Colon (tissue), 2 donors: ENCODE data around the gene BBS1.
"Not testable (repeated sequence)": the region's sequence is repeated elsewhere in the genome, so short reads cannot be mapped to it uniquely, and the experiment has no call there.

Source experiments
- FAIRE-seq: peaks from 2 replicates; lab custom pipeline; 2012; peaks lifted over from hg19 to GRCh38; lab: Jason Lieb, UNC
- donor health status: control.
- donor health status: control.

The BBS1 gene

DNA sequence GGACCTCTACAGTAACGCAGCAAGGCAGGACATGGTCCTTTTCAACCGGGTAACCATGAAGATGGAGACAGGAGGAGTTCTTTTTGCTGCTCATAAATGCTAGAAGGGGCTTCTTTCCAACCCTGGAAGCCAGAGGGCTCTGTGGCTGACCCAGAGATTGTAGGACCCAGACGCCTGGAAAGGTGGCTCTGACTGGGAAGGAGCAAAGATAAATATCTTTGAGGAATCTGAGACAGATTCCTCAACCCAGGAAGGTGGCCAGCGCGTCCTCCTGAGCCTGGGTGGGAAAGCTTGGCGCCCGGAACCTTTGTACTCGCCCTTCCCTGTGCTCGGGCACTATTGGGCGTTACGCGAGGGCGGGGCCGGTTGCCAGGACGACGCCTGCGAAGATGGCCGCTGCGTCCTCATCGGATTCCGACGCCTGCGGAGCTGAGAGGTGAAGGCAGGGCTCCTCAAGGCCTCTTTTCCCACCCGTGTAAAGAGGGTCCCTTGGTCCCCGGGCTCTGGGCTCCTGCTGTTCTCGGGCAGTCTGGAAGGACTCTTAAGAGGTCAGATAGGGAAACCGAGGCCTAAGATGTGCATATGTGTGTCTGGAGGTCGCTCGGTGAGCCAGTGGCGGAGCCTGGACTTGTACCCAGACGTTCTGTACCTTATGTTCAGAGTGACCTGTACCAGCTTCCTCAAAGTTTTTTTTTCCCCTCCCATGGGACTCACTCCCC, at the start of gene BBS1:
Gene BBS1 (plus strand): TSS at position 365 of the 719 bp plus-strand sequence. CDS start 25 bp downstream, at position 390.
- no peak for FAIRE-seq

DNA sequence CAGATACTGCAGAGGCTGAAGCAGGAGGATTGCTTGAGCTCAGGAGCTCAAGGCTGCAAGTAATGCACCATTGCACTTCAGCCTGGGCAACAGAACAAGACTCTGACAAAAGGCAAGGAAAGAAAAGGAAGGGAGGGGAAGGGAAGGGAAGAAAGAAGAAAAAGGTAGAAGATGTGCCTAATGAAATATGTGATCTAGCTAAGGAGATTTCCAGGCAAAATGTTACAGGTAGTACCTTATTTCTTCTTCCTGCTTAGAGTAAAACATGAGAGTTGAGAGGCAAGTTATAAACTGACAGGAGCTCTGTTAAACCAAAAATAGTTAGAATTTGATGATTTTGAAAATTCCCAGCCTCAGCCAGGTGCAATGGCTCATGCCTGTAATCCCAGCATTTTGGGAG, 48.4 kb upstream of the BBS1 start:
- no peak for FAIRE-seq

DNA sequence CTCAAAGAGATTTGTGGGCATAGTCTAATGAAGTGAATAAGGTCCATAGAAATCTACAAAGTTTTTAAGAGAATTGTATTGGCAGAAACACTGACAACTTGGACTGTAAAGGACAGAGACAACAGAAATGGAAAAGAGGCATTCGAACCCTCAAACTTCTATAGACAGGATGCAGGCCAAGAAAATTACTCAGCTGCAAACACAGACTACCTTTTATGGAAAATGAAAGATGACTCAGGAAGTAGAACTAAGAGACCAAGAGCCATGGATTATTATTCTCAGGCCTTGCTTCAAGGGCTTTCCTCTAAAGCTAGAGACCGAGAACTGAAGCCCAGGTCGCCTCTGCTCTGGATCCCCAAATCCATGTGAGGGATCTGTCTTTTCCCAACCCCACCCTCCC, 47.5 kb upstream of the BBS1 start:
- FAIRE-seq = no peak

DNA sequence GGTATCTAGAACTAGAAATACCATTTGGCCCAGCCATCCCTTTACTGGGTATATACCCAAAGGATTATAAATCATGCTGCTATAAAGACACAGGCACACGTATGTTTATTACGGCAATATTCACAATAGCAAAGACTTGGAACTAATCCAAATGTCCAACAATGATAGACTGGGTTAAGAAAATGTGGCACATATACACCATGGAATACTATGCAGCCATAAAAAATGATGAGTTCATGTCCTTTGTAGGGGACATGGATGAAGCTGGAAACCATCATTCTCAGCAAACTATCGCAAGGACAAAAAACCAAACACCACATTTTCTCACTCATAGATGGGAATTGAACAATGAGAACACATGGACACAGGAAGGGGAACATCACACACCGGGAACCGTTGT, 46.3 kb upstream of the BBS1 start:
- FAIRE-seq = not testable (repeated sequence)

DNA sequence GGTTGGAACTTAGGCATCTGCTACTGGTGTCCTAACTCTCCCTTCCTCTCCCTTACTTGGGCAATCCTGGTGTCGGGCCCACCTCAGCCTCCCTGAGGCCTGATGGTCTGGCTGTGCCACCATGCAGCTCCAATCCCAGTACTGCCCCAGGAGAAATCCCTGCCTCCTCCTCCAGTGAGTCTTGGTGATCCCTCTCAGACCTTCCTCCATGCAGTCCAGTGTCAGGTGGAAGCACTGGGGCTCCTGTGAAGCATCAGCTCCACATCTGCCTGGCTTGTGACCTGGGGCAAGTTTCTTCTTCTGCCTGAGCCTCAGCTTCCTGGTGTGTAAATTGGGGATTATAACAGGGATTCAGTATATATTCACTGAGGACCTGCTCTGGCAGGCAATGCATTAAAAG, 45.5 kb upstream of the BBS1 start:
- FAIRE-seq = no peak

DNA sequence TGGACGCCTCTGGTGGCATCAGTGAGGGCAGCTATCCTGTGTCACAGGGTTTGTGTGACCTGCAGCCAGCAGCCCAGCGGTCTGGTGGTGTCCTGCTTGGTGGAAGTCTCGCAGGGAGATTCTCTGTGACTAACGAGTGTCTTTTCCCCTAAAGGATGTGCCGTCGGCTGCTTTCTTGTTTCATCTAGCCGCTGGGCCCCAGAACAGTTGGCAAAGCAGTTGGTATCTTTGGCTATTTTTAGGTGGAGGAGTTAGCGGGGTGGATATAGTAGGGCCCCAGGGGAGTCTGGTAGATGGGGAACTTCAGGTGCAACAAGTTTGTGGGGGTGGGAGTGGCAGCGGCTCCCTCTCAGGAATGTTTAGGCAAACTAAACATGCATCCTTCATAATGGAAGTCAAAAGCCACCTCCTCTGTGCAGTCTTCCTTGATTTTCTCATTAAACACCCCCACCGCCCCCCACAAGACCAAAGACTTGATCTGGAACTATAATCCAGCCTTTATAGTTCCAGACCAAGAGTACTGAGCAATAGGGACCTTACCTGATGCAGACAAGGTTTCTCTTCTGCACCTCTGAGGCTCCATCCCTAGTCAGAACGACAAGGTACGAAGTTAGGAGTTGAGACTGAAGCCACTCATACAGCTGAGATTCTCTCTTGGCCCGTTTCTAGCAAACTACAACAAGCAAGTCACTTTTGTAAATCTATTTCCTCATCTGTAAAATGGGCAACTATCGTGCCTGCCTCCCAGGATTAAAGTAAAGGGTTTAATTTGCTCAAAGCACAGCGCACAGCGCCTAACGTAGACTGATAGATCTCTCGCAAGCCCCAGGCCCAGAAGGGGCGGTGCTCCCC, 44.8 kb upstream of the BBS1 start:
- no peak for FAIRE-seq

DNA sequence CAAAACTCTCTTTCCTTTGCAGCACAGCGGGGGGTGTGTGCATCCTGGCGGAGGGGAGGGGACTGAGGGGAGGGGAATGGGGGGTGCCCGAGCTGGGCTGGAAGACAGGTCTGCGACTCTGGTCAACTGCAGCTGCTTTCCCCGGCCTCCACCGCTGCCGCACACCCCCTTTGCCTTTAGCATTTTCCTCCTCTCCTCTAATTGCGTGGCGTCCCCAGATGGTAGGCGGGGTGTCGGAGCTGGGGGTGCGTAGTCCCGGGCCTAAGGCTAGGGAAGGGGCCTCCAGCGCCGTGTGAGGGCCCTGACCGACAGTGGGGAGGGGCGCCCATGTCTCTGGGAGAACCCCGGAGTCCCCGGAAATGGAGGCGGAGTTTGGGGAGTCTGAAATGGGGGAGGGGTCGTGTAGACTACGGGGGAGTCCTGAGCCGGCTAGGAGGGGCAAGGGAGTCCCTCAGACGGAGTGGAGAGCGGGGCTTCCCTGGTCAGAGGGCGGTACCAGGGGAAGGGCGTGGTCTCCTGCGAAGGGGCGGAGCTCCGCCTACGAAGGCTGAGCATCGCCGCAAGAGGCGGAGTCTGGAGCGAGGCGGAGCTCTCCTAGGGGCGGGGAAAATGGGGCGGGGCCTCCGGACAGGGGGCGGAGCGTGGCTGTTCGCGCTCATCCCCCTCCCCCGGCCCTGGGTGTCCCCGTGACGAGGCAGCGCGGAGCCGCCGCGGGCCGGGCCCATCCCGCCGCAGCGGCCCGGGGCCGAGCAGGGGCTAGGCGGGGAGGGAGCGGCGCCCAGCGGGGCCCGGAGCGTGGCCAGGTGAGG, 44.0 kb upstream of the BBS1 start, which contains the start of gene PELI3:
Gene PELI3 (plus strand): TSS at position 681 of the 809 bp plus-strand sequence. CDS start 1,224 bp downstream, outside the sequence.
- FAIRE-seq = no peak

DNA sequence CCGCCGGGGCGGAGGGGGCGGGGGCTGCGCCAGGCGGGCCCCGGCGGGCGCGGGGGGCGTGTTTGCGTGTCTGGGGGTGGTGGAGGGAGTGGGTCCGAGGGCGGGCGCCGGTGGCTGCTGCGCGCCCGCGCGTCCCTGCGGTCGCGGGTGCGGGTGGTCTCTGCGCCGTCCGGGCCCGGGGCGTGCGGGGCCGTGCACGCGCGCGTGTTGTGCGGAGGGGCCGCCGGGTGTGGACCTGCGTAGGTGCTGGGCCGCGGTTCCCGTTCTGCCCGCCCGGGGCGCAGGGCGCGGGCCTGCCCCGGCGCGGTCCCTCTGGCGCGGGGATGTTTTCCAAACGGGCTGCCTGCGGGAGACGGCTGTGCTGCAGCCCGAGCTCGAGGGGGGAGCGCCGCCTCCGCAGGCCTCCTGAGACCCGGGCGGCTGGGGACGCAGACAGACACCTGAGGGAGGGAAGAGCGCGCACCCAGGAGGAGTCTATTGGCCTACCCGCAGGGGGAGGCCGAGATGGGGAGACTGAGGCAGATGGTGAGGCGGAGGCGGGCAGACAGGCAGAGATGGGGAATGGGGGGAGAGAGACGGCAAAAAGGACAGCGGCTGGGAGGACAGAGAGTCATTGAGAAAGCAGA, 43.3 kb upstream of the BBS1 start:
- FAIRE-seq = no peak

DNA sequence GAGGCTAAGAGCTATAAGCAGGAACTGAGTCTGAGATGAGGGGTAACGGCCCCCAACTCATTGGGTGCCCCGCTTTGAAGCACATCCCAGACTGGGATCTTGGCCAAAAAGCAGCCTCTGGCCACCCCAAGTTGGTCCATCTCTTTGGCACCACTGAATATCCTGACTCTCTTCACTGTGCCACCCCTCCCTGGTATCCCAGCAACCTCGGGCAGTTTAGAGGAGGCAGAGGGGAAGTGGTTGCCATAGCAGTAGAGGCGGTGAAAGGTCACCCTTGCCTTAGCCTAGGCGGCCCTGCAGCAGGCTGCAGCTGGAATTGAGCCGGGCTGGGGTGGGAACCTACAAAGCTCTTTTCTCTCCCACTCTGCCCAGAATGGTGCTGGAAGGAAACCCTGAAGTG, 42.7 kb upstream of the BBS1 start:
- no peak for FAIRE-seq

DNA sequence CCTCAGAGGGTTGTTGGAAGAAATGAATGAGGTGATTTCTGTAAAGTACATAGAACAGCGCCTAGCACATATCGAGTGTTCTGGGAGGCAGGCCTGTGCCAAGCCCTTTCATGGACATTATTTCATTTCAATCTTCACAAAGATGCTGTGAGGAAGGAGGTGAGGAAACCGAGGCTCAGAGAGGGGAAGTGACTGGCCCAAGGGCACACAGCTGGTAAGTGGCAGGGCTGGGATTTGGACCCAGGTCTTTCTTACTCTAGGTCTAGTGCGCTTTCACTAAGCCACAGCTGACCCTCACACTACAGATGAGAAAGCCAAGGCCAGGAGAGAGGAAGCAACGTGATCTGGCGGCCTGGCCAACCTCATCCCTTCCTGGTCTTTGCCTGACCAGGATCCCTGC, 41.7 kb upstream of the BBS1 start:
- FAIRE-seq = no peak

DNA sequence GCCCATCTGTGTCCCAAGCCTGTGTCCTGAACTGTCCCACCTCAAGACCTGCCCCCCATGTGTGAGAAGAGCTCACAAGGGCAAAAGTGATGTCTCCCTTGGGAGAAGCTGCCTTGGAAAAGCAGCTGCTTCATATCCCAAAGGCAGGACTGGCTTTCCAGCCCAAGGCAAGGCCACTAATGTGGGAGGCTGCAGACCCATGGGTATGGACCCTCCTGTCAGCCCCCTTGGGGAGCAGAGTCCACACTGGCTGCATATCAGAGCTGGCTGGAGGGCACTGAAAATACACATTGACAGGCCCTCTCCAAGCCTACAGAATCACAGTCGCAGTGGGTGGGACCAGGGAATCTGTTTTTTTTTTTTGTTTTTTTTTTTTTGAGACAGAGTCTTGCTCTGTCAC, 41.0 kb upstream of the BBS1 start:
- no peak for FAIRE-seq

DNA sequence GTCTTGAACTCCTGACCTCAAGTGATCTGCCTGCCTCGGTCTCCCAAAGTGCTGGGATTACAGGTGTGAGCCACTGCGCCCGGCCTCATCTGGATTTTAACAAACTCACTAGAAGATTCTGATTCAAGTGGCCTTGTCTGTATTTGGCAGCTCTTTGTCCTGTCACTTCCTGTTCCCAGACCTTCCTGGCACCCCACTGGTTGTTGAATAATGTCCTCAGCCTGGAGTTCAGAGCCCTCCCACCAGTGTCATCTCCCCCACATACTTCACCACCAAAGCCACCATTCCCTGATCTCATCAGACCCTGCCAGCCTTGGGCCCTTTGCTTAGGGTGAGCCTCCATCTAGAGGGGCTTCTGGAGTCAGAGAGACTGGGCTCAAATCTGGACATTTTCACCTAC, 40.4 kb upstream of the BBS1 start:
- FAIRE-seq = no peak

DNA sequence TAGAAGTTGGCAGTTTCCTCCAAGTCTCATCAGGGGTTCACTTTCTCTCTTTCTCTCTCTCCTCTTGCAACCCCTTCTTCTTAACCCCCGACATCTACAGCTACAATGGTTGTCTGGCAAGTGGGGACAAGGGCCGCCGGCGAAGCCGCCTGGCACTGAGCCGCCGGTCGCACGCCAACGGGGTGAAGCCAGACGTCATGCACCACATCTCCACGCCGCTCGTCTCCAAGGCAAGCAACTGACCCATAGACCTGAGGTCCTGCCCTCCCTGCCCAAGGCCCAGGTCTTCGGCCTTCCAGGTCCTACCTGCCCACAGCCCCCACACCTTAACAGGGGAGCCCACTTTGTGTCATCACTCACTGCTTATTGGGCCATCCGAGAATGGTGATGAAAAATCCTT, 39.3 kb upstream of the BBS1 start:
- no peak for FAIRE-seq

DNA sequence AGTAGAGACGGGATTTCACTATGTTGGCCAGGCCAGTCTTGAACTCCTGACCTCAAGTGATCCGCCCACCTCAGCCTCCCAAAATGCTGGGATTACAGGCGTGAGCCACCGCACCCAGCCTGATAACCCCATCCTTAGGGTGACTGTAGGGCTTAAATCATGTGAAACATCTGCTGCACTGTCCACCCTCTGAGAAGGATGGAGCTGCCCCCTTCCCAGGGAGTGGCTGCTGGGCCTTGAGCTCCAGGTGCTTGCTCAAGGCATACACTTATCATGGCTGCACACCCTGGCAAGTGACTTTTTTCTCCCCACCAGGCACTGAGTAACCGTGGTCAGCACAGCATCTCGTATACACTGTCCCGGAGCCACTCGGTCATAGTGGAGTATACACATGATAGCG, 38.4 kb upstream of the BBS1 start:
- FAIRE-seq = no peak

DNA sequence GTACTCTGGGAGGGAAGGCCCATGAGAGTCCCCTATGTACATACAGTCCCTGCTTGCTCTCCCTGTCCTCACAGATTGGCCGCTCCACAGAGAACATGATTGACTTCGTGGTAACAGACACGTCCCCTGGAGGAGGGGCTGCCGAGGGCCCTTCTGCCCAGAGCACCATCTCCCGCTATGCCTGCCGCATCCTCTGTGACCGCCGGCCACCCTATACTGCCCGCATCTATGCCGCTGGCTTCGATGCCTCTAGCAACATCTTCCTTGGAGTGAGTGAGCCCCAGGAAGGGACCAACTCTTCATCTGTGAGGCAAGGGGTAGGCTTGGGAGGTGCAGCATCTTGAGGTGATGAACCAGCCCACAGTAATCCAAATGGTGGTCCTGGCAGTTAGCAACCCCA, 37.3 kb upstream of the BBS1 start:
- no peak for FAIRE-seq

DNA sequence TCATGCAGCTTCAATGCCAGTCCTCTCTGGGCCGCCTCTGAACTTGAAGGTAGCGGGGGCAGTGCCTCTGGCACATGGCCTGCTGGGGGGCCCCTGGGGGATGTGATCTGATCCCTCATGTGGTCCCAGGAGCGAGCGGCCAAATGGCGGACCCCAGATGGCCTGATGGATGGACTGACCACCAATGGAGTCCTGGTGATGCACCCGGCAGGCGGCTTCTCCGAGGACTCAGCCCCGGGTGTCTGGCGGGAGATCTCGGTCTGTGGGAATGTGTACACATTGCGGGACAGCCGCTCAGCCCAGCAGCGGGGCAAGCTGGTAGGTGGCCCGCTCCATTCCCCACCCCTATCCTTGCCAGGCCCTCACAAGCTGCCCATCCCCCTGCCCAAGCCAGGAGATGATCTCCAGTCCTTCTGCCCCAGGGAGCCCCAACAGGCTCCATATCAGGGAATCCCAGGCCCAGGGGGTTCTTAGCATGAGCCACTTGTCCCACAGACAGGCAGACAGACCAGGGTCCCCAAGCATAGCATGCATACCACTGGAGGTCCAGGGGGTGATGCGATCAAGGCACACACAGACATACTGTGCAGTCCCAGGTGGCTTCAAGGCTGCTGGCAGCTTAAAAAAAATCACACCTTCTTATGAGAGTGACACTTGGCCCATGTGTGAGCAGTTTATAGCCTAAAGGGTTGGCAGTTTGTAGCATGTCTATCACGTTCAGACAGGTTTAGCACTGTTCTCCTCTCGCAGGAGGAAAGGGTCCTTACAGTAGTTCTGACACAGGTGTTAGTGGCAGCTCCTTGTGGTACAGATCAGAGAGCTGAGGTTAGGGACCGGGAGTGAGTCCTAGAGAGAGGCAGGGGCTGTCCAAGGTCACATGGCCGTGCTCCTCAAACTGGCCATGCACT, 36.6 kb upstream of the BBS1 start:
- FAIRE-seq = no peak

DNA sequence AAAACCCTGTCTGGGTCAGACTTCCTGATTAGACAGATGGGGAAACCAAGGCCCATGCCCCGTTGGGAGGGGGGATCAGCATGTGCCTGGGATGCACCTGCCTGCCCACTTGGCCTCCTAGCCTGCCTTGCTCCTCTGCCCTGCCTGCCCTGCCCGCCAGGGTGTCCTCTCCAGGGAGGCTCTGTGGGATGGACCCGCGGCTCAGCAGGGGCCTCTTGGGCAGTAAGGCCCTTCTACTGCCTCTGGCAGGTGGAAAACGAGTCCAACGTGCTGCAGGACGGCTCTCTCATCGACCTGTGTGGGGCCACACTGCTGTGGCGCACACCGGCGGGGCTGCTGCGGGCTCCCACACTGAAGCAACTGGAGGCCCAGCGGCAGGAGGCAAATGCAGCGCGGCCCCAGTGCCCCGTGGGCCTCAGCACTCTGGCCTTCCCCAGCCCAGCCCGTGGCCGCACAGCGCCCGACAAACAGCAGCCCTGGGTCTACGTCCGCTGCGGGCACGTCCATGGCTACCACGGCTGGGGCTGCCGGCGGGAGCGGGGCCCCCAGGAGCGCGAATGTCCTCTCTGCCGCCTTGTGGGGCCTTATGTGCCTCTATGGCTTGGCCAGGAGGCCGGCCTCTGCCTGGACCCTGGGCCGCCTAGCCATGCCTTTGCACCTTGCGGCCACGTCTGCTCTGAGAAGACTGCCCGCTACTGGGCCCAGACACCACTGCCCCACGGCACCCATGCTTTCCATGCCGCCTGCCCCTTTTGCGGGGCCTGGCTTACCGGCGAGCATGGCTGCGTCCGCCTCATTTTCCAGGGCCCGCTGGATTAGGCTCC, 34.9 kb upstream of the BBS1 start:
- no peak for FAIRE-seq

DNA sequence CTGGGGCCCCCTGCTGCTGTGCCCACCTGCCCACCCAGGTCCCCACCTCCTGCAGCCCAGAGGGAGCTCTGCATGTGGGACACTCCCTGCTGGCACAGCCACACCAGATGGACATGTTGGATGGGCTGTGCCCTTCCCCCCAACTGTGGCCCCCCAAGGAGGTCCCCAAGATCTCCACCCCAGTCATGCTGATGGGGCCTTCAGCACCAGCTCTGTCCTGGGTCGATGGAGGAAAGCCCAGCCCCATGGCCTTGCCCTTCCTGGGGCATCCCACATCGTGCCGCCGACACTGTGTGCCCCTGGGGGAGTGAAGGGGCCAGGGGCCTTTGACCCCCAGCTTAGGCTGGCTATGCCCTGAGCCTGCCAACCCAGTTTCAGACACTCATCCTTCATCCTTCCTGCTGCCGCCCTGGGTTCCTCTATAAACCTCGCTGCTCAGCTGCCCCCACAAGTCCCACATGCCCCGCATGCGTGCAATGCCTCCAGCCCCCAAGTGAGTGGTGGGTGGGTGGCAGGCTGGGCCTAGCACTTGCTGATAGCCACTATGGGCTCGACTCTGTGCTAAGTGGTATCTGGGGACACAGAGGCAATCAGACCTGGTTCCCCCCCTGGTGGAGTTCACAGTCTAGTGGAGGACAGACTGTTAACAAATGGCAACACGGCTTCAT, 34.1 kb upstream of the BBS1 start:
- FAIRE-seq = no peak

DNA sequence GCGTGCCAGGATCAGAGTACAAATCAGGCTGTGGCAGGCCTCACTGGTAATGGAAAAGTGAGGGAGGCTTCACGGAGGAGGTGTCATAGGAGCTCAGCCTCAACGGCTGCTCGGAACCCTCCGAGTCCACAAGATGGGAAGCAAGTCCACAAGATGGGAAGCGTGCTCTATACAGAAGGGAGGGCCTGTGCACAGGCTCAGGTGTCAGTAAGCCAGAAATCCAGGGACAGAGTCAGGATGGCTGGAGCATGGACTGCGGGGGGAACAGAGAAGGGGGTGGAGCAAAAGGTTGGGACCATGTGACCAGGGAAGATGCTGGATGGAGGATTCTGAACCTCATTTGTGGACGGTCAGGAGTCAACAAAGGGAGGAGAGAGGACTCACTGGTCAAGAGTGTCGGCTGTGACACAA, 33.6 kb upstream of the BBS1 start:
- FAIRE-seq = no peak
